HEK293T (cell line): ENCODE measurements around the gene SULT1A2.
"Not testable (repeated sequence)": the region's sequence is repeated elsewhere in the genome, so short reads cannot be mapped to it uniquely, and the experiment has no call there.

Source experiments
- CTCF ChIA-PET: fragments of 350-600 bp; formaldehyde crosslinking; extraction: SDS; loops from one replicate; lab custom pipeline; 2021; ENCODE audit warnings: antibody characterized with exemption, inconsistent platforms; lab: Yijun Ruan, JAX
- POLR2A ChIA-PET: fragments of 350-600 bp; formaldehyde crosslinking; extraction: SDS; loops from one replicate; lab custom pipeline; 2020; ENCODE audit warnings: antibody characterized with exemption, inconsistent platforms; lab: Yijun Ruan, JAX
- DNase-seq: peaks from one replicate; pipeline ENCODE4 v3.0.0; 2012; ENCODE audit warnings: mixed read lengths; ENCODE audit errors: extremely low spot score
- ARNT ChIP-seq: fragments of 450-650 bp; IDR thresholded peaks from 2 replicates; pipeline ENCODE4 v1.6.1; 2017; ENCODE audit warnings: mild to moderate bottlenecking
- BHLHE40 ChIP-seq: fragments of 450-650 bp; IDR thresholded peaks from 2 replicates; pipeline ENCODE4 v1.6.1; 2016; ENCODE audit warnings: mild to moderate bottlenecking, moderate library complexity, borderline replicate concordance
- CTBP1 ChIP-seq: fragments of 450-650 bp; IDR thresholded peaks from 2 replicates; pipeline ENCODE4 v1.6.1; 2016; ENCODE audit warnings: borderline replicate concordance
- ELF4 ChIP-seq: fragments of 450-650 bp; IDR thresholded peaks from 2 replicates; pipeline ENCODE4 v1.6.1; 2017; ENCODE audit warnings: antibody characterized with exemption
- FOXA1 ChIP-seq: fragments of 450-650 bp; IDR thresholded peaks from 2 replicates; pipeline ENCODE4 v1.6.1; 2016; ENCODE audit warnings: mild to moderate bottlenecking
- FOXK2 ChIP-seq: fragments of 450-650 bp; IDR thresholded peaks from 2 replicates; pipeline ENCODE4 v1.6.1; 2016; ENCODE audit warnings: mild to moderate bottlenecking
- FOXM1 ChIP-seq: fragments of 450-650 bp; IDR thresholded peaks from 2 replicates; pipeline ENCODE4 v1.6.1; 2017; ENCODE audit warnings: mild to moderate bottlenecking, borderline replicate concordance
- HDGF ChIP-seq: fragments of 450-650 bp; IDR thresholded peaks from 2 replicates; pipeline ENCODE4 v1.6.1; 2017; ENCODE audit warnings: antibody characterized with exemption, borderline replicate concordance
- L3MBTL2 ChIP-seq: fragments of 450-650 bp; conservative IDR thresholded peaks from 2 replicates; pipeline ENCODE4 v1.6.1; 2016; ENCODE audit warnings: mild to moderate bottlenecking
- LEF1 ChIP-seq: fragments of 450-650 bp; IDR thresholded peaks from 2 replicates; pipeline ENCODE4 v1.6.1; 2017; ENCODE audit warnings: mild to moderate bottlenecking, borderline replicate concordance
- NFRKB ChIP-seq: fragments of 450-650 bp; IDR thresholded peaks from 2 replicates; pipeline ENCODE4 v1.6.1; 2016; ENCODE audit warnings: mild to moderate bottlenecking, moderate library complexity
- SP1 ChIP-seq: fragments of 450-650 bp; IDR thresholded peaks from 2 replicates; pipeline ENCODE4 v1.6.1; 2017
- SUZ12 ChIP-seq: fragments of 450-650 bp; IDR thresholded peaks from 2 replicates; pipeline ENCODE4 v1.6.1; 2016; ENCODE audit warnings: mild to moderate bottlenecking
- TARDBP ChIP-seq: fragments of 450-650 bp; IDR thresholded peaks from 2 replicates; pipeline ENCODE4 v1.6.1; 2016
- ZNF384 ChIP-seq: fragments of 450-650 bp; IDR thresholded peaks from 2 replicates; pipeline ENCODE4 v1.6.1; 2016
- TF ChIP-seq, protein P1 (sequence below): fragments of 450-650 bp; IDR thresholded peaks from 2 replicates; pipeline ENCODE4 v1.6.1; 2016

SULT1A2 gene

DNA sequence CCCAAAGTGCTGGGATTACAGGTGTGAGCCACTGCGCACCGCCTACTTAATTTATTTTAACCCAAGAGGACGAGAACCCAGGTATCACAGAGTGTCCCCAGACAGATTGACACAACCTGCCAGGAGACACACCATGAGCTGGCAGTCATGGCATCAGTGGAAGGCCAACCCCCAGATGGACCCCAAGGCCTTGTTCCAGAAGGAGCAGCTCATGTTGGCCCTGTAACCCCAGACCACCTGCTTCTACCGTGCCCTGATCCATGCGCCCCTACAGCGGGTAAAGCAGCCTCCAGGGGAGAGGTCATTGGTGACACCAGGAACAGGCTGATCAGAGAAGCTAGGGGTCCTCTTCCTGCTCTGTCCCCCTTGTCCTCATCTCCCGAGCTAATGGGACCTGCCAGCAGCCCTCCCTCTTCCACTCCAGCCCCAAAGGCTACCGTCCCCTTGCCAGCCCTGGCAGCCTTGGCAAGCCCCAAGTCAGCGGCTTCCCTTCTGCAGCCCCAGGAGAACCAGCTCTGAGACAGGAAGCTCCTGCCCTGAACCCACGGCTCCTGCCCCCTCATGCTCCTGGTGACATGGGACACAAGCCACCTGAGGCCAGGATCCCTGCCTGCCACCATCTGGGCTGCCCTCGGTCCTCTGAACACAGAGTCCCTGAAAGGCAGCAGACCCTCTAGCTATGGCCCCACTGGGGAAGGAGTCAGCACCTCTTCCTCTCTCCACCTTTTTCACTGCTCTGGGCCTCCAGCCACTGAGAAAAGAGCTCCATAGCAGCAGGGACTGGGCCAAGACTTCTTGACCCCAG is 6.7 kb upstream of the SULT1A2 start:
- no peak for DNase-seq
- POLR2A ChIA-PET: no interaction called here
- CTCF ChIA-PET: no interaction called here

DNA sequence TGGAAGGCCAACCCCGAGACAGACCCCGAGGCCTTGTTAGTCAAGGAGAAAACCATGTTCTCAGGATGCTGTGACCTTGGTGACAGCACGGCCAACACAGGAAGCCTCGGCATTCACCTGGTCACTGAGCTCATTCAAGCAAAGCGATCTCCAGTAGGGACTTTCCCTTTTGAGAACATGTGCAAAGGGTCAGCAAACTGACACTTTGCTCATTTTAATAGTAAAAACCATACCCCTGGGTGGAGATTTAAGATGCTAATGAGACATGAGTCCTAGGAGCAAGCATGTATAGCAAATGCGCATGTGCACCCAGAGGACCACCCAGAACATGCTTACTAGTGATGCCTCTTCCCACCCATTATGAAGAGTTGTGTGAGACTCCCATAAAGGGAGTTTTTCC is 5.7 kb upstream of the SULT1A2 start:
- ChIA-PET CTCF (no interaction called here), POLR2A (no interaction called here)
- DNase-seq: no peak
- TF ChIP-seq BHLHE40 (no peak), LEF1 (no peak), CTBP1 (no peak)
- TF ChIP-seq, protein P1, sequence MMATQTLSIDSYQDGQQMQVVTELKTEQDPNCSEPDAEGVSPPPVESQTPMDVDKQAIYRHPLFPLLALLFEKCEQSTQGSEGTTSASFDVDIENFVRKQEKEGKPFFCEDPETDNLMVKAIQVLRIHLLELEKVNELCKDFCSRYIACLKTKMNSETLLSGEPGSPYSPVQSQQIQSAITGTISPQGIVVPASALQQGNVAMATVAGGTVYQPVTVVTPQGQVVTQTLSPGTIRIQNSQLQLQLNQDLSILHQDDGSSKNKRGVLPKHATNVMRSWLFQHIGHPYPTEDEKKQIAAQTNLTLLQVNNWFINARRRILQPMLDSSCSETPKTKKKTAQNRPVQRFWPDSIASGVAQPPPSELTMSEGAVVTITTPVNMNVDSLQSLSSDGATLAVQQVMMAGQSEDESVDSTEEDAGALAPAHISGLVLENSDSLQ: no peak

More for the DNA sequence above, 6.7 kb upstream of the SULT1A2 start:
- no peak for TF ChIP-seq ARNT
- no peak for TF ChIP-seq FOXA1
- TF ChIP-seq, protein P1: no peak
- no peak for TF ChIP-seq BHLHE40
- no peak for TF ChIP-seq NFRKB
- TF ChIP-seq FOXK2: no peak
- no peak for TF ChIP-seq FOXM1
- no peak for TF ChIP-seq L3MBTL2
- no peak for TF ChIP-seq SP1
- no peak for TF ChIP-seq ELF4
- TF ChIP-seq ZNF384: no peak
- TF ChIP-seq SUZ12: no peak
- TF ChIP-seq HDGF: no peak
- TF ChIP-seq CTBP1: no peak
- no peak for TF ChIP-seq LEF1
- TF ChIP-seq TARDBP: no peak

DNA sequence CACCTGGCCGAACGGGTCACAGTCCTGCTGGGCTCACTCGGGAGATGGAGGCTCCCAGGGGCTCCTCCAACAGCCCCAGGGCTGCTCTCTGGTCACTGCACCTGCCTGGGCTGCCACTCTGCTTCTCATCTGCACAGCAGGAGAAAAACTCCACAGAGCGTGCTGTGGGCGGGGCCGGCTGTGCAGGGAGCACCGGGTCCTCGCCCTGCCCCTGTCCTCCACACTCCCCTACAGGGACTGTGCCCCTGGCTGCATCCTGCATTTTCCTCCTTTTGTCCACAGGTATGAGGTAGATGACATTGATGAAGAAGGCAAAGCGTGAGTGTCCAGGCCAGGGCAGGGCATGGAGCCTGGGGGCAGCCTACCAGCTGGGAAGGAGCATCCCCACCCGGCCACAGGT is 5.2 kb upstream of the SULT1A2 start:
- CTCF ChIA-PET, DNase-seq, POLR2A ChIA-PET: not testable (repeated sequence)

DNA sequence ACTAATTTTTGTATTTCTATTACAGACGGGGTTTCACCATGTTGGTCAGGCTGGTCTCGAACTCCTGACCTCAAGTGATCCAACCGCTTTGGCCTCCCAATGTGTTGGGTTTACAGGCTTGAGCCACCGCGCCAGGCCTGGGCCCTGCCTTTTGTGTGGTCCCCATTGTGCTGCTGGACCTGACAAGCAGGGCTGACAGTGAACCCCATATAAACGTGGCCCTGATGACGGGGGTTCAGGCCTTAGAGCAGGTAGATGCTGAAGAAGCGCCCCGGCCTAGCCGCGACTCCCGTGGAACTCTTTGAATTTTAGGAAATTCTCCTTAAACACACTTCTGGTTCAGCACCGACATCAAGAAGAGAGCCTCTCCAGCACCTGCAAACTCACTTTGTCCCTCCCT is 4.7 kb upstream of the SULT1A2 start:
- CTCF ChIA-PET, DNase-seq, POLR2A ChIA-PET: not testable (repeated sequence)

DNA sequence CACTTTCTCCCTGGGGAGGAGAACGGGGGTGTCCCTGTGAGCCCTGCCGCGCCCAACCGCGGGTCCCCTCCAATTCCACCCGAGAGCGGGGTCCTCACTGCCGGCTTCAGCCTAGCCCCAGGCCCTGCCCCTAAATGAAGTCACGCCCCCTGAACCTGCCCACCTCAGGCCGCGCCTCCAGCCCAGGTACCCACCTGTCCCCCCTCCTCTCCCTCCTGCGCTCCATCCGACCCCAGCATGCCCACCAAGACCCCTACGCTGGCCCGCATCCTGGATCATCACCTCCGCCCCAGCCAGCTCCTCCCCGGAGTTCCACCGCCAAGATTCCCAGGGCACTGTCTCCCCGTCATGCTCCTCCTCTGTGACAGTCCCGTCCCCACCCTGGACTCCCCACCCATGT is 4.1 kb upstream of the SULT1A2 start:
- DNase-seq, CTCF ChIA-PET, POLR2A ChIA-PET: not testable (repeated sequence)

DNA sequence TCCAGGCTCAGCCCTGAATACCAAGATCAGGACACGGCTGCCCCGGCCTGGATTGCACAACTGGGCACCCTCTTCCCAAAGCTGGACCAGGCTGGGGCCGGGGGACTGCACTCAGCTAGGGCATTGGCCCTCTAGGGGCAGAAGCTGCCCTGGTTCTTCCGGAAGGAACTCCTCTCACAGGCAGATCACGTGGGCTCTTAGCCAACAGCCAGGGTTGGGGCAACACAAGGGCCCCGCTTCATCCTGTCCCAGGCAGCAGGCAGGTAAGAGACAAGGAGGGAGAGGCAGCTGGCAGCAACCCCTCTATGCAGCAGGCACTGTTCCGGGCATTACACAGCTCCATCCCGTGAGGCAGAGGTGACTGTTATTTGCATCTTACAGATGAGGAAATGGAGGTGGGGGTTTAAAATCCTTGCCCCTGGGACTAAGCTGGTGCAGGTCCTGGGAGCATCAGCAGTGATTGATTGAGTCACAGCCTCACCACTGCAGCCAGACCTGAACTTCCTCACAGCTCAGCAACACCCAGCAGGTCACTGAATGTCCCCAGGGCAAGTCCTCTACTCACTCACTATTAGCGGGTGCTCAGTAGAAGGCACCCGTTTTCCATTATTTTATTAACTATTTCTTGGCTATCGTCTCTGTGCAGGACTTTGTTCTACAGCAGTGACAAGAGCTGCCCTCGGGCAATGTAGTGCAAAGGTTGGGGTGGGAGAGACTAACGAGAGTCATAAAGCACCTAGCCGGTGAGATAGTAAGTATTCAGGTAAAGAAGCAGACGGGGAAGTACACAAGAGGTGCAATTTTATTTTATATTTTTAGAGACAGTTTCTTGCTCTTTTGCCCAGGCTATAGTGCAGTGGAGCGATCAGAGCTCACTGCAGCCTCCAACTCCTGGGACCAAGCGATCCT is 2.8 kb upstream of the SULT1A2 start:
- POLR2A ChIA-PET, CTCF ChIA-PET, DNase-seq: not testable (repeated sequence)

DNA sequence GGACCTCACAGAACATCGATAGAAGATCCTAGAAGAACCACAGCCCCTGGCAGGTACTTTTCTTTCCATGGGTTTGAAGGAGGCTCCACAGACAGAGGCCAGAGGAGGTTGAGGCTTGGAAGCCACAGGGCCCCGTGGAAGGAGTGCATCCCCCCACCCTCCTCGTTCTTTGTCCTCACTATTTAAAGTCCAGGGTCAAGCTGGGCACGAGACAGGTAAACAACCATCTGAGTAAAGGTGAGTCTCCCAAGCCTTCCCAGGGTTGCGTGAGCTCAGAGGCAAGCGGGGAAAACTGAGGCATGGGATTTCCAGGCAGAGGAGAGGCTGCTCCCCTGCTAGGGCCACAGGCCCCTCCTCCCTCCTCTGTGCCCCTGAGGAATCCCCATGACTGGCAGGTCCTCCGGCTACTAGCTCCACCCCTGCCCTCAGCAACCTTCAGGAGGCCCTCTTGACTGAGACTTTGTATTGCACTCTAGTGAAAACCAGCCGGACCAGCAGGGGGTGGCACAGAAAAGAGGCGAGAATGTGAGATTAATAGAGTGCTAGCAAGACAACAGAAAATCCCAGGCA is 927 bp upstream of the SULT1A2 start:
- peak; percentile 35 for DNase-seq
- TF ChIP-seq, protein P1: peak; percentile 77
- TF ChIP-seq SUZ12: no peak
- ChIA-PET CTCF (interaction anchor here (1.2 kb wide), 1 partner anchor 20 kb away, joined by 3 read pairs; no protein-coding TSS in a partner anchor), POLR2A (interaction anchor here (0.9 kb wide), 1 partner anchor 12 kb away, joined by 4 read pairs; the partner anchor contains the start of gene SULT1A1)
